MCF 10A (cell line): ENCODE results near the gene ZNF708. TPM values are rescaled to one million over a fixed set of nuclear protein-coding genes. Genes with fewer than 3 reads are reported as not detected.
"Not testable (repeated sequence)": the region's sequence is repeated elsewhere in the genome, so short reads cannot be mapped to it uniquely, and the experiment has no call there.

Experiments
- BruUV-seq: library from RNA; stranded (reverse); fragments of 400-500 nt; replicated peaks from 2 replicates; lab custom pipeline; 2021; lab: Mats Ljungman, UMichigan
- CTCF ChIA-PET: fragments of 300-600 bp; sonication (Branson Sonifier 250); formaldehyde crosslinking; extraction: SDS; loops from one replicate; lab custom pipeline; 2021; ENCODE audit warnings: antibody characterized with exemption, inconsistent platforms; lab: Yijun Ruan, JAX
- POLR2A ChIA-PET: fragments of 300-600, 350-650 bp; sonication (Branson Sonifier 250); formaldehyde crosslinking; extraction: SDS; loops from one replicate; lab custom pipeline; 2020; ENCODE audit warnings: antibody characterized with exemption, inconsistent platforms; lab: Yijun Ruan, JAX
- DNase-seq: peaks from one replicate; pipeline ENCODE4 v3.0.0-alpha.2; 2018; ENCODE audit not compliant: unreplicated experiment
- H3K27ac Mint-ChIP-seq: one replicate; pipeline ENCODE4 v1.8.0; 2022; ENCODE audit warnings: mild to moderate bottlenecking, low read depth, mixed read lengths; ENCODE audit not compliant: unreplicated experiment
- H3K27me3 Mint-ChIP-seq: one replicate; pipeline ENCODE4 v1.8.0; 2022; ENCODE audit warnings: mixed read lengths; ENCODE audit not compliant: insufficient read depth, unreplicated experiment
- H3K36me3 Mint-ChIP-seq: one replicate; pipeline ENCODE4 v1.8.0; 2022; ENCODE audit warnings: mild to moderate bottlenecking, moderate library complexity, mixed read lengths; ENCODE audit not compliant: insufficient read depth, unreplicated experiment
- H3K4me1 Mint-ChIP-seq: one replicate; pipeline ENCODE4 v1.8.0; 2022; ENCODE audit warnings: mixed read lengths; ENCODE audit not compliant: insufficient read depth, unreplicated experiment
- H3K4me3 Mint-ChIP-seq: one replicate; pipeline ENCODE4 v1.8.0; 2022; ENCODE audit warnings: mild to moderate bottlenecking, moderate library complexity, mixed read lengths; ENCODE audit not compliant: unreplicated experiment
- H3K9me3 Mint-ChIP-seq: one replicate; pipeline ENCODE4 v1.8.0; 2022; ENCODE audit warnings: mixed read lengths; ENCODE audit not compliant: unreplicated experiment
- intact Hi-C: fragments of 100-400 bp; cut with micrococcal nuclease; formaldehyde crosslinking; loops from 2 replicates; pipeline ENCODE4 v1.14.1; 2022
- total RNA-seq: library from RNA; stranded (reverse); gene quantifications from 2 replicates; pipeline ENCODE4 v1.2.3, GENCODE V29; 2022
- TF ChIP-seq, protein P1 (sequence below): fragments of 200-600 bp; IDR thresholded peaks from one replicate; pipeline ENCODE4 v1.8.0; 2022; ENCODE audit warnings: antibody characterized with exemption, mild to moderate bottlenecking; ENCODE audit not compliant: unreplicated experiment

The ZNF708 gene
- total RNA-seq, 1 experiment from 2014 or later: 5.3 TPM

DNA sequence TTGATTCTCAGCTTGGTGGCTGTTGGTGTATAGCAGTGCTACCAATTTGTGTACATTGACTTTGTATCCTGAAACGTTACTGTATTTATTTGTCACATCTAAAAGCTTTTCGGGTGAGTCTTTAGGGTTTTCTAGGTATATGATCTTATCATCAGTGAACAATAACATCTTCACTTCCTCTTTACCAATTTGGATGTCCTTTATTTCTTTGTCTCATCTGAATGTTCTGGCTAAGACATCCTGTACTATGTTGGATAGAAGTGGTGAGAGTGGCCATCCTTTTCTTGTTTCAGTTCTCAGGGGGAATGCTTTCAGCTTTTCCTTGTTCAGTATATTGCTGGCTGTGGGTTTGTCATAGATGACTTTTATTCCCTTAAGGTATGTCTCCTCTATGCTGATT, 23.6 kb upstream of the ZNF708 start:
- Mint-ChIP-seq H3K4me3 (no peak overlapping the region), H3K36me3 (no peaks in the 10 kb centered on the region), H3K9me3 (peaks cover 18% of the 10 kb centered on the region), H3K27me3 (no peaks in the 10 kb centered on the region), H3K4me1 (no peaks in the 10 kb centered on the region), H3K27ac (no peak overlapping the region)
- ChIA-PET CTCF (interaction anchor here (0.7 kb wide), 1 partner anchor 9 kb away, joined by 3 read pairs; no protein-coding TSS in a partner anchor), POLR2A (no interaction called here)
- TF ChIP-seq, protein P1, sequence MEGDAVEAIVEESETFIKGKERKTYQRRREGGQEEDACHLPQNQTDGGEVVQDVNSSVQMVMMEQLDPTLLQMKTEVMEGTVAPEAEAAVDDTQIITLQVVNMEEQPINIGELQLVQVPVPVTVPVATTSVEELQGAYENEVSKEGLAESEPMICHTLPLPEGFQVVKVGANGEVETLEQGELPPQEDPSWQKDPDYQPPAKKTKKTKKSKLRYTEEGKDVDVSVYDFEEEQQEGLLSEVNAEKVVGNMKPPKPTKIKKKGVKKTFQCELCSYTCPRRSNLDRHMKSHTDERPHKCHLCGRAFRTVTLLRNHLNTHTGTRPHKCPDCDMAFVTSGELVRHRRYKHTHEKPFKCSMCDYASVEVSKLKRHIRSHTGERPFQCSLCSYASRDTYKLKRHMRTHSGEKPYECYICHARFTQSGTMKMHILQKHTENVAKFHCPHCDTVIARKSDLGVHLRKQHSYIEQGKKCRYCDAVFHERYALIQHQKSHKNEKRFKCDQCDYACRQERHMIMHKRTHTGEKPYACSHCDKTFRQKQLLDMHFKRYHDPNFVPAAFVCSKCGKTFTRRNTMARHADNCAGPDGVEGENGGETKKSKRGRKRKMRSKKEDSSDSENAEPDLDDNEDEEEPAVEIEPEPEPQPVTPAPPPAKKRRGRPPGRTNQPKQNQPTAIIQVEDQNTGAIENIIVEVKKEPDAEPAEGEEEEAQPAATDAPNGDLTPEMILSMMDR: no peak
- BruUV-seq: no TSS peak
- intact Hi-C loops: no loop called here
- no peak for DNase-seq

DNA sequence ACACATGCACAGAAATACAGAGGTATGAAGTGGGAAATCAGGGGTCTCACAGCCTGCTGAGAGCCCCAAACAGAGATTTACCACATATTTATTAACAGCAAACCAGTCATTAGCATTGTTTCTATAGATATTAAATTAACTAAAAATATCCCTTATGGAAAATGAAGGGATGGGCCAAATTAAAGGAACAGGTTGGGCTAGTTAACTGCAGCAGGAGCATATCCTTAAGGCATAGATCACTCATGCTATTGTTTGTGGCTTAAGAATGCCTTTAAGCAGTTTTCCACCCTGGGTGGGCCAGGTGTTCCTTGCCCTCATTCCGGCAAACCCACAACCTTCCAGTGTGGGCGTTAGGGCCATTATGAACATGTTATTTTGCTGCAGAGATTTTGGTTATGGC, 15.6 kb upstream of the ZNF708 start:
- POLR2A ChIA-PET: interaction anchor here (1.8 kb wide), 1 partner anchor 16 kb away, joined by 8 read pairs; the partner anchor contains the start of gene ZNF708
- intact Hi-C loops, H3K27me3 Mint-ChIP-seq, BruUV-seq, DNase-seq, H3K4me3 Mint-ChIP-seq, H3K27ac Mint-ChIP-seq, H3K36me3 Mint-ChIP-seq, H3K4me1 Mint-ChIP-seq, CTCF ChIA-PET: not testable (repeated sequence)
- peaks cover 13% of the 10 kb centered on the region for H3K9me3 Mint-ChIP-seq

DNA sequence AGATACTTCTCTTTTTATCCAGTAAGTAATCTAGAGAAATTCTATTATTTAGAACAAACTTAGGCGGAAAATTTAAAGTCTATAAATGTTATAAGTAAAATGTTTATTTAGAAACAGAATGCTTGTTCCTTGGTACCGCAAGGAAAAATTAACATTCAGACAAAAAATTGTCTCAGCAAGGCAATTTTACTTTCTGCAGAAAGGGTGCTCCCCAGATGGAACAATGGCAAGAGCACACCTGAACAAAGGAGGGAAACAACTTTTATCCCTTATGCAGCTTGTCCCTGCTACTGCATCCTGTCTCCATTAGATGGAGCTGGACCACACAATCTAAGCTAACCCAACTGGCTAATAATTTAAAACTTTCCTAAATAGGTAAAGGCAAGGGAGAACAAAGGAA, 6.5 kb upstream of the ZNF708 start:
- Mint-ChIP-seq H3K4me3 (no peak overlapping the region), H3K9me3 (peaks cover 8% of the 10 kb centered on the region), H3K27ac (no peak overlapping the region), H3K27me3 (no peaks in the 10 kb centered on the region), H3K4me1 (no peaks in the 10 kb centered on the region), H3K36me3 (peaks cover 6% of the 10 kb centered on the region)
- BruUV-seq: no TSS peak
- POLR2A ChIA-PET: no interaction called here
- CTCF ChIA-PET: interaction anchor here (0.5 kb wide), 1 partner anchor 24 kb away, joined by 4 read pairs; no protein-coding TSS in a partner anchor
- no peak for DNase-seq
- intact Hi-C loops: no loop called here
- TF ChIP-seq, protein P1: no peak

DNA sequence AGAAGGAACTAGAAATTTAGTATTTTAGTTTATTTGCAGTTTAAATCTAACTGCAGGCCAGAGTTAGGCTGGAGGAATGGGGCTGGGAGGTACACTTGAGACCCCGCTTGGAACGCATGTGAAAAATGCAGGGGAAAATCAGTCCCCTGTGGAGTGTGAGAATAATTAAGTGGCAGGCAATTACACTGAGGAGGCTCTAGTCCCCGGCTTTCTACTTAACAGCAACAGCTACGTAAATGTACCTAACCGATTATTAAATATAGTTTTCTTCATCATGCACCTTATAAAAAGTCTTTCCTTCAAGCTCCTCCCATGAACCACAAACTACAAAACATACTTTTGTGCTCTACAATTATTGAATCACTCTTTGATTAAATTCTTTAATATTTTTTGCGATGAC, 804 bp downstream of the ZNF708 start:
- Mint-ChIP-seq H3K27ac (peak overlapping the region; percentile 99), H3K4me3 (peak overlapping the region; percentile 98)

More for the DNA sequence above, 804 bp downstream of the ZNF708 start:
- CTCF ChIA-PET: interaction anchor here (0.5 to 1.9 kb wide), 5 partner anchors 28 to 1662 kb away, joined by 3 to 6 read pairs (median 4); partner anchors contain the start of gene ZNF493
- POLR2A ChIA-PET: interaction anchor here (0.7 to 3.7 kb wide), 19 partner anchors 9 to 405 kb away, joined by 3 to 39 read pairs (median 4); partner anchors contain the start of genes ZNF430, ZNF431, ZNF493 and ZNF738
- TF ChIP-seq, protein P1: no peak
- no peaks in the 10 kb centered on the region for H3K27me3 Mint-ChIP-seq
- intact Hi-C loops: loop anchor here (2.0 to 5.0 kb wide), 3 partner anchors 30 to 306 kb away; partner anchors contain the start of genes ZNF430, ZNF431 and ZNF738
- H3K4me1 Mint-ChIP-seq: peaks cover 5% of the 10 kb centered on the region
- DNase-seq: peak; percentile 14
- BruUV-seq: no TSS peak
- no peaks in the 10 kb centered on the region for H3K9me3 Mint-ChIP-seq
- peaks cover 38% of the 10 kb centered on the region for H3K36me3 Mint-ChIP-seq
